ENCODE results near the gene MYH15. TPM values are rescaled to one million over a fixed set of nuclear protein-coding genes. Genes with fewer than 3 reads are reported as not detected.

MYH15 gene
- total and polyA plus RNA-seq, 2 experiments from 2014 or later = 1.5 TPM

DNA sequence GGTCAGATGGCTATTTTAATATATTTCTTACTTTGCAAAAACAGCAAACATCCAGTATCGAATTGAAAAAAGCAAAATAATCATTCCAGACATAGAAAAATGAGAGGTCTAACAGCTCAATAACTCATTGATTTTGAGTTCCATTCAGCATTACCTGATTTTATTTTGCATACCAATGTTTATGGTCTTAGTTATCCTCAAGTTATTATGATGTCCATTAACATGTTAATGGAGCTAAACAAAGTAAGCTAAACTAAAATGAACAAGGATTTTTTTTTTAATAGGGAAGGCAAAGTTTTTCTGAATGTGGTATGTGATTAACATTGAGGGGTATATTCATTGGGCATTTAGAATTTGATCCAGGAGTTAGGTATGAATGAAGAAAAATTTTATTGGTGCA lies 13.1 kb downstream of the MYH15 start:
- 98% methylated on average over 1 of the region's 1 CpG for WGBS (ENCODE audit: low lambda C conversion rate, missing lambda C conversion rate)
- H3K27ac ChIP-seq = no peak overlapping the region

GRCh38 chr3:108495717-108496116 lies 14.7 kb downstream of the MYH15 start:
- no peak overlapping the region for H2AFZ ChIP-seq
- H4K20me1 ChIP-seq (ENCODE audit: insufficient read depth, poor library complexity, severe bottlenecking) = no peaks in the 10 kb centered on the region
- TF ChIP-seq EZH2 (IDR thresholded peaks at IDR 0.05; ENCODE audit: borderline replicate concordance) (no peak), CTCF (IDR thresholded peaks at IDR 0.05; ENCODE audit: poor library complexity) (no peak)
- H3K4me1 ChIP-seq (ENCODE audit: insufficient read depth) = no peaks in the 10 kb centered on the region
- H3K79me2 ChIP-seq = no peaks in the 10 kb centered on the region
- no peaks in the 10 kb centered on the region for H3K36me3 ChIP-seq (replicated peaks; ENCODE audit: insufficient read depth, low read depth)
- WGBS (ENCODE audit: low lambda C conversion rate, missing lambda C conversion rate) = 91% methylated on average over 6 of the region's 6 CpGs
- H3K9me2 ChIP-seq (replicated peaks; ENCODE audit: insufficient read depth) = no peaks in the 10 kb centered on the region
- no peak overlapping the region for H3K4me2 ChIP-seq
- H3K9me3 ChIP-seq (ENCODE audit: low read depth) = no peaks in the 10 kb centered on the region
- no peak overlapping the region for H3K4me3 ChIP-seq
- H3K27me3 ChIP-seq = no peaks in the 10 kb centered on the region
- DNase-seq (ENCODE audit: low spot score) = no peak
- no peak overlapping the region for H3K27ac ChIP-seq

More for the DNA sequence above, 13.1 kb downstream of the MYH15 start:
- no peak for TF ChIP-seq CTCF (IDR thresholded peaks at IDR 0.05; ENCODE audit: poor library complexity)
- TF ChIP-seq EZH2 (IDR thresholded peaks at IDR 0.05; ENCODE audit: borderline replicate concordance) = no peak
- no peak for TF ChIP-seq EZH2phosphoT487 (IDR thresholded peaks at IDR 0.05; ENCODE audit: low read depth, severe bottlenecking, unreplicated experiment)
- H3K27me3 ChIP-seq = no peaks in the 10 kb centered on the region
- no peaks in the 10 kb centered on the region for H3K79me2 ChIP-seq
- no peak for DNase-seq (ENCODE audit: low spot score)
- no peak overlapping the region for H3K4me3 ChIP-seq
- H3K9me2 ChIP-seq (replicated peaks; ENCODE audit: insufficient read depth) = no peaks in the 10 kb centered on the region
- no peak overlapping the region for H2AFZ ChIP-seq
- H3K9me3 ChIP-seq (ENCODE audit: low read depth) = no peaks in the 10 kb centered on the region
- H3K4me2 ChIP-seq = no peak overlapping the region
- no peaks in the 10 kb centered on the region for H3K4me1 ChIP-seq (ENCODE audit: insufficient read depth)
- H4K20me1 ChIP-seq (ENCODE audit: insufficient read depth, poor library complexity, severe bottlenecking) = no peaks in the 10 kb centered on the region
- H3K36me3 ChIP-seq (replicated peaks; ENCODE audit: insufficient read depth, low read depth) = no peaks in the 10 kb centered on the region

GRCh38 chr3:108494906-108495531 lies 15.4 kb downstream of the MYH15 start:
- no peaks in the 10 kb centered on the region for H3K9me3 ChIP-seq (ENCODE audit: low read depth)
- H3K4me2 ChIP-seq = no peak overlapping the region
- no peaks in the 10 kb centered on the region for H3K36me3 ChIP-seq (replicated peaks; ENCODE audit: insufficient read depth, low read depth)
- H3K27me3 ChIP-seq = no peaks in the 10 kb centered on the region
- H3K79me2 ChIP-seq = no peaks in the 10 kb centered on the region
- H2AFZ ChIP-seq = no peak overlapping the region
- TF ChIP-seq EZH2phosphoT487 (IDR thresholded peaks at IDR 0.05; ENCODE audit: low read depth, severe bottlenecking, unreplicated experiment) (no peak), EZH2 (IDR thresholded peaks at IDR 0.05; ENCODE audit: borderline replicate concordance) (no peak), CTCF (IDR thresholded peaks at IDR 0.05; ENCODE audit: poor library complexity) (no peak)
- no peak for DNase-seq (ENCODE audit: low spot score)
- H3K4me3 ChIP-seq = no peak overlapping the region
- H3K4me1 ChIP-seq (ENCODE audit: insufficient read depth) = no peaks in the 10 kb centered on the region
- no peaks in the 10 kb centered on the region for H3K9me2 ChIP-seq (replicated peaks; ENCODE audit: insufficient read depth)
- no peak overlapping the region for H3K27ac ChIP-seq
- WGBS (ENCODE audit: low lambda C conversion rate, missing lambda C conversion rate) = 71% methylated on average over 3 of the region's 3 CpGs
- no peaks in the 10 kb centered on the region for H4K20me1 ChIP-seq (ENCODE audit: insufficient read depth, poor library complexity, severe bottlenecking)

All from hepatocyte (in vitro differentiated cells).